Prostate gland (tissue), 2 donors: ENCODE data around the gene DHH.

ENCODE experiments used
- CTCF ChIP-seq, 4 experiments: fragments of 200-600 bp in 2 of 4; fragments of 450-650 bp in 2 of 4; sonication (generic) in 2 of 4; IDR thresholded peaks; 1 replicate in 3 of 4; 2 replicates in 1 of 4; pipeline ENCODE4 v1.5.1; 2016 to 2019; ENCODE audit warnings: antibody characterized with exemption in 4 of 4, mild to moderate bottlenecking in 2 of 4, moderate library complexity in 2 of 4
- POLR2A ChIP-seq: fragments of 450-650 bp; IDR thresholded peaks from one replicate; pipeline ENCODE4 v1.6.1; 2016; ENCODE audit warnings: antibody characterized with exemption, mild to moderate bottlenecking

GRCh38 chr12:49041881-49042484 lies 52.6 kb downstream of the DHH start:
- TF ChIP-seq CTCF (IDR thresholded peaks at IDR 0.05), result no peak
- TF ChIP-seq POLR2A, result no peak
